Measurements from ENCODE around the gene FEN1. TPM values are rescaled to one million over a fixed set of nuclear protein-coding genes. Genes with fewer than 3 reads are reported as not detected.

FEN1 gene
- total RNA-seq, result 7.5 and 8.2 TPM in 2 replicates

GRCh38 chr11:61792310-61793082 lies at the start of gene FEN1, which contains the start of gene TMEM258:
TSS of gene FEN1 (plus strand) at chr11:61792911. CDS start at chr11:61795362, 2,451 bp downstream.
TSS of gene TMEM258 (minus strand) at chr11:61792599. CDS start at chr11:61792558, 41 bp downstream.

GRCh38 chr11:61752117-61752924 lies 40.4 kb upstream of the FEN1 start, which contains the start of gene MYRF:
TSS of gene MYRF (plus strand) at chr11:61752636. CDS start at chr11:61752745, 109 bp downstream.

GRCh38 chr11:61816736-61817455 lies 24.2 kb downstream of the FEN1 start, which contains the start of gene FADS1:
TSS of gene FADS1 (minus strand) at chr11:61817003. CDS start at chr11:61816929, 74 bp downstream.

DNA sequence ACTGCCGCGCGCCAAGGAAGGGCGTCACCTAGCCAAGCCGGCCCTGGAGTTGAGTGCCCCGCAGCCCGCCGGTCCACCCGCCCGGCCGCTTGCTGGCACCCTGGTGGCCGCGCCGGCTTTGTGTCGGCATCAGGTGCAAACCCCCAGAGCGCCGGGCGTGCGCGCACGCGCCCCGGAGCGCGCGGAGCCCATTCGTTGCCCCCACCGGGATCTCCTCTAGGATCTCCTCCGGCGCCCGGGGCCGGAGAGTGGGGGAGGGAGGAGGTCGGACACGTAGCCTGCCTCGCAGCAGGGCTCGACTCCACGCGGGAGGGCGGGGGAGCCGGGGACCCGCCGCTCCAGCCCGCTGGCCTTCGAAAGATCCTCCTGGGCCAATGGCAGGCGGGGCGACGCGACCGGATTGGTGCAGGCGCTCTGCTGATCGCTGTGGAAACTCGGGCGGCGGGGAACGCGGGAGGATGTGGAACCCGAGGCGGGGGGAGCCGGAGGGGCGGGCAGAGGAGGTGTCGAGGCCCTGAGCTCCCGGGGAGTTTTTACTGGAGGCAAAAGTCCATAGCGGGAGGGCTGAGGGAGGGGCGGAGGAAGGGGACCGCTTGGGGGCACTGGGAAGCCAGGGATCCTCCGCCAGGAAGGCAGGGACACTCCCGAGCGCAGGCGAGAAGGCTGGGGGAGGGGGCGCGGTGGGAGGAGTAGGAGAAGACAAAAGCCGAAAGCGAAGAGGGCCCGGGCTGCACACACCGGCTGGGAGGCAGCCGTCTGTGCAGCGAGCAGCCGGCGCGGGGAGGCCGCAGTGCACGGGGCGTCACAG lies 35.1 kb downstream of the FEN1 start, which contains the start of gene FADS2:
TSS of gene FADS2 (plus strand) at position 730 of the 808 bp plus-strand sequence. CDS start 91 bp downstream, outside the sequence.

Other genes with a start within 250 kb of the FEN1 start
- 0.47 and 2.6 TPM in 2 replicates for gene SYT7, start 211.8 kb upstream of the FEN1 start, total RNA-seq
- gene DAGLA, start 112.5 kb upstream of the FEN1 start, total RNA-seq, result 1.9 and 2.0 TPM in 2 replicates
- gene MYRF, start 40.3 kb upstream of the FEN1 start, total RNA-seq, result 3.8 and 25.6 TPM in 2 replicates
- 66.1 and 82.9 TPM in 2 replicates for gene TMEM258, start 312 bp upstream of the FEN1 start, total RNA-seq
- gene FADS1, start 24.1 kb downstream of the FEN1 start, total RNA-seq, result 128 and 148 TPM in 2 replicates
- gene FADS2, start 35.4 kb downstream of the FEN1 start, total RNA-seq, result 359 and 649 TPM in 2 replicates
- gene FADS3, start 98.6 kb downstream of the FEN1 start, total RNA-seq, result 127 and 137 TPM in 2 replicates
- 28.1 and 28.5 TPM in 2 replicates for gene RAB3IL1, start 124.7 kb downstream of the FEN1 start, total RNA-seq
- gene BEST1, start 157.4 kb downstream of the FEN1 start, total RNA-seq, result 1.5 and 3.7 TPM in 2 replicates
- gene FTH1, start 174.7 kb downstream of the FEN1 start, total RNA-seq, result 1,171 and 2,524 TPM in 2 replicates